OCI-LY3 (cell line): ENCODE measurements around the gene ERBB4.
A peak's percentile ranks its signal among the peaks of the same experiment; 100 is the strongest.

Experiments used
- H2AFZ ChIP-seq: fragments of 200-600, 300-600 bp; shearing (Covaris generic); 2 replicates; pipeline ENCODE4 v1.6.0; 2014; ENCODE audit warnings: antibody characterized with exemption, low read depth, low read length
- H3K27ac ChIP-seq: fragments of 200-600, 300-600 bp; sonication (generic); 2 replicates; pipeline ENCODE4 v1.5.1; 2014; ENCODE audit warnings: mild to moderate bottlenecking, low read length, moderate library complexity, mixed read lengths
- H3K27me3 ChIP-seq: fragments of 200-600, 300-600 bp; sonication (generic); 2 replicates; pipeline ENCODE4 v1.6.1; 2014; ENCODE audit warnings: low read depth, low read length, mixed read lengths
- H3K36me3 ChIP-seq: fragments of 200-600, 300-600 bp; sonication (generic); replicated peaks from 2 replicates; pipeline ENCODE3; 2014; ENCODE audit warnings: low read depth, low read length, mixed read lengths
- H3K4me1 ChIP-seq: fragments of 300-600, 200-600 bp; sonication (generic); 2 replicates; pipeline ENCODE4 v1.6.1; 2014; ENCODE audit warnings: low read length, mixed read lengths
- H3K4me2 ChIP-seq: fragments of 200-600, 300-600 bp; sonication (generic); 2 replicates; pipeline ENCODE4 v1.6.1; 2014; ENCODE audit warnings: low read length, mixed read lengths
- H3K4me3 ChIP-seq: fragments of 300-600, 200-600 bp; sonication (generic); 2 replicates; pipeline ENCODE4 v1.5.1; 2014; ENCODE audit warnings: antibody characterized with exemption, mild to moderate bottlenecking, low read length, moderate library complexity
- H3K79me2 ChIP-seq: fragments of 300-600, 200-600 bp; shearing (Covaris generic); 2 replicates; pipeline ENCODE4 v1.6.1; 2014; ENCODE audit warnings: mild to moderate bottlenecking, low read length, mixed read lengths
- H3K9ac ChIP-seq: fragments of 300-600, 200-600 bp; shearing (Covaris generic); 2 replicates; pipeline ENCODE4 v1.6.0; 2014; ENCODE audit warnings: mild to moderate bottlenecking, low read length, moderate library complexity
- H3K9me3 ChIP-seq: fragments of 200-600, 300-600 bp; shearing (Covaris generic); 2 replicates; pipeline ENCODE4 v1.6.1; 2014; ENCODE audit warnings: low read length, mixed read lengths; ENCODE audit not compliant: insufficient read depth
- H4K20me1 ChIP-seq: fragments of 200-600, 300-600 bp; sonication (generic); 2 replicates; pipeline ENCODE4 v1.6.1; 2016; ENCODE audit warnings: low read length, mixed read lengths; ENCODE audit not compliant: insufficient read depth
- CTCF ChIP-seq: fragments of 200-600, 300-600 bp; sonication (generic); IDR thresholded peaks from 2 replicates; pipeline ENCODE4 v1.5.1; 2014; ENCODE audit warnings: antibody characterized with exemption, low read length, low read depth
- EZH2phosphoT487 ChIP-seq: fragments of 200-600 bp; shearing (Covaris generic); IDR thresholded peaks from 2 replicates; pipeline ENCODE4 v1.6.1; 2018; ENCODE audit warnings: antibody characterized with exemption, mixed run types, low read depth

ERBB4 gene

DNA sequence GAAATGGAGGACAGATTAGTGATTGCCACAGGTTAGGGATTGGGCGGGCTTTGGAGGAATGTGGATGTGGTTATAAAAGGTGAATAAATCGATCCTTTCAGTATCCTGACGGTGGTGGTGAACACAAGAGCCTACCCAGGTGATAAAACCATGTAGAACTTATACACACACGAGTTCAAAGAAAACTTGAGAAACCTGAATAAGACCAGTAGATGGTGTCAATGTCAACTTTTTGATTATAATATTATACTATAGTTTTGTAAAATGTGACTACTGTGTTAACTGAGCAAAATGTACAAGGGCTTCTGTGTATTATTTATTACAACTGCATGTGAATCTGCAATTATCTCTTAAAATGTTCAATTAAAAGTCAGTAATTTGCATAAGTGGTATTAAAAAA is 136.3 kb downstream of the ERBB4 start:
- Histone ChIP-seq H3K9ac (no peak overlapping the region), H3K4me3 (no peak overlapping the region)
- TF ChIP-seq CTCF (peak; percentile 41), EZH2phosphoT487 (no peak)

GRCh38 chr2:212398316-212398715 is 140.3 kb downstream of the ERBB4 start:
- no peaks in the 10 kb centered on the region for H3K36me3 ChIP-seq
- H3K4me2 ChIP-seq = no peak overlapping the region
- no peaks in the 10 kb centered on the region for H4K20me1 ChIP-seq
- no peak overlapping the region for H3K4me3 ChIP-seq
- H3K9ac ChIP-seq = no peak overlapping the region
- H2AFZ ChIP-seq = no peak overlapping the region
- H3K9me3 ChIP-seq = no peaks in the 10 kb centered on the region
- H3K27ac ChIP-seq = no peak overlapping the region
- TF ChIP-seq EZH2phosphoT487 (no peak), CTCF (no peak)
- H3K79me2 ChIP-seq = no peaks in the 10 kb centered on the region
- no peaks in the 10 kb centered on the region for H3K4me1 ChIP-seq
- H3K27me3 ChIP-seq = no peaks in the 10 kb centered on the region

More for the DNA sequence above, 136.3 kb downstream of the ERBB4 start:
- Histone ChIP-seq H3K9me3 (no peaks in the 10 kb centered on the region), H3K4me2 (no peak overlapping the region), H3K79me2 (no peaks in the 10 kb centered on the region), H3K27ac (no peak overlapping the region), H3K27me3 (no peaks in the 10 kb centered on the region), H4K20me1 (no peaks in the 10 kb centered on the region), H2AFZ (no peak overlapping the region), H3K4me1 (peaks cover 10% of the 10 kb centered on the region), H3K36me3 (no peaks in the 10 kb centered on the region)

- H3K36me3 ChIP-seq = no peaks in the 10 kb centered on the region
- no peaks in the 10 kb centered on the region for H3K79me2 ChIP-seq
- H2AFZ ChIP-seq = no peak overlapping the region
- no peaks in the 10 kb centered on the region for H3K4me1 ChIP-seq
- H4K20me1 ChIP-seq = no peaks in the 10 kb centered on the region
- H3K27ac ChIP-seq = no peak overlapping the region
- TF ChIP-seq CTCF (no peak), EZH2phosphoT487 (no peak)
- no peaks in the 10 kb centered on the region for H3K27me3 ChIP-seq
- no peaks in the 10 kb centered on the region for H3K9me3 ChIP-seq
- no peak overlapping the region for H3K4me3 ChIP-seq
- H3K9ac ChIP-seq = no peak overlapping the region
- H3K4me2 ChIP-seq = no peak overlapping the region
Measured at GRCh38 chr2:212392544-212392943, 146.1 kb downstream of the ERBB4 start.

- H3K27ac ChIP-seq = no peak overlapping the region
- no peak overlapping the region for H2AFZ ChIP-seq
- H3K9ac ChIP-seq = no peak overlapping the region
- no peaks in the 10 kb centered on the region for H3K27me3 ChIP-seq
- no peaks in the 10 kb centered on the region for H3K36me3 ChIP-seq
- no peaks in the 10 kb centered on the region for H4K20me1 ChIP-seq
- no peak overlapping the region for H3K4me3 ChIP-seq
- H3K79me2 ChIP-seq = no peaks in the 10 kb centered on the region
- H3K9me3 ChIP-seq = no peaks in the 10 kb centered on the region
- H3K4me2 ChIP-seq = no peak overlapping the region
- H3K4me1 ChIP-seq = no peaks in the 10 kb centered on the region
- TF ChIP-seq CTCF (no peak), EZH2phosphoT487 (no peak)
Measured at GRCh38 chr2:212392043-212392442, 146.6 kb downstream of the ERBB4 start.
